RWPE2 (cell line): Measurements from ENCODE around the gene USP7.

Experiments
- ATAC-seq: fragments of 200-7000 bp; cut with Tn5 transposase; 3 replicates; pipeline ENCODE4 v1.9.1; 2021; ENCODE audit warnings: low read depth
- DNase-seq: peaks from one replicate; pipeline ENCODE4 v3.0.0-alpha.2; 2020; ENCODE audit warnings: low spot score
- H3K27ac ChIP-seq: fragments of 450-650 bp; 2 replicates; pipeline ENCODE4 v1.5.1; 2017; ENCODE audit warnings: mild to moderate bottlenecking; ENCODE audit not compliant: poor library complexity, severe bottlenecking
- H3K27me3 ChIP-seq: fragments of 250-450 bp; sonication (Bioruptor Pico); 2 replicates; pipeline ENCODE4 v1.5.1; 2021; ENCODE audit warnings: mild to moderate bottlenecking, moderate library complexity; ENCODE audit not compliant: insufficient read depth, poor library complexity, severe bottlenecking
- H3K36me3 ChIP-seq: fragments of 250-450 bp; sonication (Bioruptor Pico); 2 replicates; pipeline ENCODE4 v1.5.1; 2020; ENCODE audit warnings: low read depth, mild to moderate bottlenecking, moderate library complexity
- H3K4me1 ChIP-seq: fragments of 250-450 bp; sonication (Bioruptor Pico); 2 replicates; pipeline ENCODE4 v1.5.1; 2021; ENCODE audit warnings: mild to moderate bottlenecking, moderate library complexity; ENCODE audit not compliant: insufficient read depth, poor library complexity, severe bottlenecking
- H3K4me3 ChIP-seq: fragments of 250-450 bp; sonication (Bioruptor Pico); 2 replicates; pipeline ENCODE4 v1.5.1; 2021; ENCODE audit warnings: mild to moderate bottlenecking, moderate library complexity; ENCODE audit not compliant: severe bottlenecking
- H3K9me3 ChIP-seq: fragments of 250-450 bp; sonication (Bioruptor Pico); 2 replicates; pipeline ENCODE4 v1.5.1; 2021; ENCODE audit warnings: mild to moderate bottlenecking, moderate library complexity; ENCODE audit not compliant: severe bottlenecking
- CTCF ChIP-seq: fragments of 450-650 bp; IDR thresholded peaks from one replicate; pipeline ENCODE4 v1.5.1; 2017; ENCODE audit warnings: mild to moderate bottlenecking, moderate library complexity; ENCODE audit not compliant: poor library complexity, severe bottlenecking

USP7 gene

GRCh38 chr16:8962393-8963009 lies 1.2 kb downstream of the USP7 start:
- ATAC-seq (peak; percentile 45; the same call in 2 of the 3 replicates), DNase-seq (no peak)
- peaks cover 31% of the 10 kb centered on the region for H3K4me1 ChIP-seq
- TF ChIP-seq CTCF = no peak
- H3K27me3 ChIP-seq = no peaks in the 10 kb centered on the region
- peak overlapping the region; percentile 86 for H3K4me3 ChIP-seq
- H3K9me3 ChIP-seq = no peaks in the 10 kb centered on the region
- H3K36me3 ChIP-seq = peaks cover 5% of the 10 kb centered on the region; the same call in 1 of the 2 replicates
- peak overlapping the region; percentile 50 for H3K27ac ChIP-seq

- H3K4me3 ChIP-seq = peak overlapping the region; percentile 86
- peak overlapping the region; percentile 50 for H3K27ac ChIP-seq
- DNase-seq (no peak), ATAC-seq (no peak)
- H3K36me3 ChIP-seq = peaks cover 5% of the 10 kb centered on the region; the same call in 1 of the 2 replicates
- no peaks in the 10 kb centered on the region for H3K27me3 ChIP-seq
- no peak for TF ChIP-seq CTCF
- H3K4me1 ChIP-seq = peaks cover 34% of the 10 kb centered on the region
- H3K9me3 ChIP-seq = no peaks in the 10 kb centered on the region
Measured at GRCh38 chr16:8961811-8962390, 1.8 kb downstream of the USP7 start.

- TF ChIP-seq CTCF = no peak
- ATAC-seq (no peak), DNase-seq (no peak)
- Histone ChIP-seq H3K36me3 (peaks cover 5% of the 10 kb centered on the region), H3K27ac (no peak overlapping the region), H3K27me3 (no peaks in the 10 kb centered on the region), H3K4me3 (no peak overlapping the region), H3K4me1 (peaks cover 34% of the 10 kb centered on the region), H3K9me3 (no peaks in the 10 kb centered on the region)
Measured at GRCh38 chr16:8960788-8961109, 3.0 kb downstream of the USP7 start.

- Histone ChIP-seq H3K4me1 (peaks cover 34% of the 10 kb centered on the region), H3K27ac (no peak overlapping the region)
- DNase-seq = no peak
Measured at GRCh38 chr16:8959921-8960787, 3.6 kb downstream of the USP7 start.

More at GRCh38 chr16:8959921-8960787, 3.6 kb downstream of the USP7 start:
- Histone ChIP-seq H3K36me3 (peaks cover 5% of the 10 kb centered on the region), H3K4me3 (no peak overlapping the region), H3K27me3 (no peaks in the 10 kb centered on the region), H3K9me3 (no peaks in the 10 kb centered on the region)
- no peak for TF ChIP-seq CTCF
- ATAC-seq = no peak
